ENCODE results near the gene ATP10B. TPM values are rescaled to one million over a fixed set of nuclear protein-coding genes. Genes with fewer than 3 reads are reported as not detected.

The ATP10B gene
- total RNA-seq, 2 donors from 2014 or later, result not detected

DNA sequence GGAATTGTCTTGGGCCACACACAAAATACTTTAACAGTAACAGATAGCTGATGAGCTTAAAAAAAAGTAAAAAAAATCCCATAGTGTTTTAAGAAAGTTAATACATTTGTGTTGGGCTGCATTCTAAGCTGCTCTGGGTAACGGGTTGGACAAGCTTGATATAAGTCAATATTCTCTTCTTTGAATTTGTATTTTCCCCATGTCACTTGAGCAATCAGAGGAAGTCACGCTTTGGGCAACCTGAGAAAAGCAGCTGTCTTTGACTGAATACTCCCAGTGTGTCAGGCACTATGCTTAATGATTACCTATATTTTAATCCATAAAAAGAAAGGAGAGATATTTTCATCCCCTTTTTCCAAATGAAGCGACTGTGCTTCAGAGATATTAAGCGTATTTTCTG lies 84.9 kb downstream of the ATP10B start:
- DNase-seq (ENCODE audit: low spot score) (no peak), ATAC-seq (peak; percentile 57 to 77)
- peak overlapping the region; percentile 21 for H3K4me3 Mint-ChIP-seq
- no peak overlapping the region for H3K27ac Mint-ChIP-seq
- H3K27me3 Mint-ChIP-seq, result peaks cover 7 to 47% of the 10 kb centered on the region in 2 donors
- peaks cover 0 to 6% of the 10 kb centered on the region in 2 donors for H3K4me1 Mint-ChIP-seq (ENCODE audit: low read depth in 2 of 2)
- H3K9me3 Mint-ChIP-seq, result peaks cover 12% of the 10 kb centered on the region
- H3K36me3 Mint-ChIP-seq, result peaks cover 5% of the 10 kb centered on the region

DNA sequence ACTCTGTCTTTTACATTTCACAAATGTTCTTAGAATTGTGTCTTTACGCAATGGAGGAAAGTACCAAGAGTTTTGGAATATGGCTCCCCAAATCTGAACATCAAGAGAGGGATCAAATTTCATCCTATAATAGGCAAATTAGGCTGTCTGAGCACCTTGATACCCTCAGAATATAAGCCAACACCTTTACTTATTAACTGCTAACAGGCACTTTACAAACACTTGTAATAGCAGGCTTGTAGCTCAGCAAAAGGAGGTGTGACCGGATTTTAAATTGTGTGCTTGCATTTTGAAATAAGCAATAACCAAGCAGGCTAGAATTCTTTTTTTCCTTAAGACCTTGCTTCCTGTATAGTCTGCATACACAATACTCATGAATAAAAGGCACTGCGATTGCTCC lies 92.0 kb downstream of the ATP10B start:
- H3K4me1 Mint-ChIP-seq (ENCODE audit: low read depth in 2 of 2), result no peaks in the 10 kb centered on the region
- H3K36me3 Mint-ChIP-seq, result no peaks in the 10 kb centered on the region
- no peak for ATAC-seq
- no peak for DNase-seq (ENCODE audit: low spot score)
- H3K4me3 Mint-ChIP-seq, result no peak overlapping the region
- H3K9me3 Mint-ChIP-seq, result peaks cover 17% of the 10 kb centered on the region
- no peak overlapping the region for H3K27ac Mint-ChIP-seq
- peaks cover 7 to 47% of the 10 kb centered on the region in 2 donors for H3K27me3 Mint-ChIP-seq

DNA sequence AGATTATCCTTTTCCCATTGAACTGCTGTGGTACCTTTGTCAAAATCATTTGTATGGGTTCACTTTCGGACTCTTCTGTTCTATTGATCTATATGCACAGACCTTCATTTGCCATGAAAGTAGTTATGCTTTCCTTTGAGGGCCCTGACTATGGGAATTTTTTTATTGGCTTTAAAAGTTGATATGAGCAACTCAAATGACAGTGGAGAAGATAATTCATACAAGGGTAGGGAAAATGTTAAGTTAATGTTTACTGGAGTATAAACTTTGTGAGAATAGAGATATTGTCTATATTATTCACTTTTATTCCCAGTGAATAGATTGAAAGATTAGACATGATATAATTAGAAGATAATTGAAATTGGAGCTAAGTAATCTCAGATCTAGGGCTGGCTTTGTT lies 94.8 kb downstream of the ATP10B start:
- Mint-ChIP-seq H3K27ac (no peak overlapping the region), H3K36me3 (no peaks in the 10 kb centered on the region), H3K9me3 (peaks cover 5% of the 10 kb centered on the region), H3K4me3 (no peak overlapping the region), H3K27me3 (peaks cover 0 to 19% of the 10 kb centered on the region in 2 donors), H3K4me1 (ENCODE audit: low read depth in 2 of 2) (no peaks in the 10 kb centered on the region)
- ATAC-seq (no peak), DNase-seq (ENCODE audit: low spot score) (no peak)

GRCh38 chr5:160750938-160751657 lies 100.9 kb downstream of the ATP10B start:
- H3K36me3 Mint-ChIP-seq, result no peaks in the 10 kb centered on the region
- DNase-seq (ENCODE audit: low spot score) (no peak), ATAC-seq (no peak)
- H3K4me3 Mint-ChIP-seq, result no peak overlapping the region
- peaks cover 5 to 20% of the 10 kb centered on the region in 2 donors for H3K27me3 Mint-ChIP-seq
- no peaks in the 10 kb centered on the region for H3K4me1 Mint-ChIP-seq (ENCODE audit: low read depth in 2 of 2)
- no peaks in the 10 kb centered on the region for H3K9me3 Mint-ChIP-seq
- no peak overlapping the region for H3K27ac Mint-ChIP-seq

DNA sequence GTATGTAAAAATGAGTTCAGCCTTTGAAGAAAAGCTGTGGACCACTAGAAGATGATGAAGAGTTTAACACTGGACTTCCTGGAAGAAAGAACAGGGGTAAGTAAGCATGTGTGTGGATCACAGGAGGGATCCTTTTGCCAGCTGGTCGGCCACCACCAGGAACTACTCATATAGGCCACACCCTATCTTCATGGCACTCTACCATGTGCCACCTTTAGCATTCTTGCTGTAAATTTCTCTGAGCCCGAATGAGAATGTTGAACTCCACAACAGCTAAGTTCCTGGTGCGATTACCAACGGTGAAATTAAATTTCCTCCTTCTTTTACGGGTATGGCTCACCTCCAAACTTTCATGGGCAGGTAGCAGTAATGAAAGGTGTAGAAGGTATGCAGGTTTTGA lies 102.3 kb downstream of the ATP10B start:
- Mint-ChIP-seq H3K4me1 (ENCODE audit: low read depth in 2 of 2) (no peaks in the 10 kb centered on the region), H3K4me3 (no peak overlapping the region), H3K27me3 (peaks cover 5 to 17% of the 10 kb centered on the region in 2 donors), H3K9me3 (no peaks in the 10 kb centered on the region), H3K36me3 (no peaks in the 10 kb centered on the region), H3K27ac (no peak overlapping the region)
- ATAC-seq, result no peak
- DNase-seq (ENCODE audit: low spot score), result no peak

- no peak overlapping the region for H3K4me3 Mint-ChIP-seq
- DNase-seq (ENCODE audit: low spot score), result no peak
- no peaks in the 10 kb centered on the region for H3K4me1 Mint-ChIP-seq (ENCODE audit: low read depth in 2 of 2)
- no peaks in the 10 kb centered on the region for H3K9me3 Mint-ChIP-seq
- H3K27me3 Mint-ChIP-seq, result peaks cover 5 to 17% of the 10 kb centered on the region in 2 donors
- ATAC-seq, result no peak
- H3K36me3 Mint-ChIP-seq, result no peaks in the 10 kb centered on the region
- H3K27ac Mint-ChIP-seq, result no peak overlapping the region
Observed at GRCh38 chr5:160749026-160749425, 103.0 kb downstream of the ATP10B start.

DNA sequence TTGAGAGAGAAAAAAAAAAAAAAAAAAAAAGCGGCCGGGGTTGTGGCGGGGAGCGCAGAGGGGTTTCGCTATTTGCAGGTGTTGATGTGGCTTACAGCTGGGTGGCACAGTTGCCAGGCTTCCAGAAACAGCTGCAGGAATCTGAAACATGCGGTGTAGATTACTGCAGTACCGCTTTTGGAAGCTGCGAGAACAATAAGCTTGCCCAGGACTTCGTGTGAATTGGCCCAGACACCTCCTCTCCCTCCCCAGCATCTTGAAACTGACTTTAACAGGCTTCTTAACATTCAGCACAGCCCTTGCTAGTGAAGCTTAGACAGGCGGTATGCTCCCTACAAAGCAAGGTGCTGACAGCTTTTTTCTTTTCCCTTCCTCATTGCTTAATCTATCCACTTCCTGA lies 104.0 kb downstream of the ATP10B start:
- H3K9me3 Mint-ChIP-seq, result no peaks in the 10 kb centered on the region
- H3K4me3 Mint-ChIP-seq, result no peak overlapping the region
- DNase-seq (ENCODE audit: low spot score), result no peak
- ATAC-seq, result no peak
- H3K36me3 Mint-ChIP-seq, result no peaks in the 10 kb centered on the region
- H3K27me3 Mint-ChIP-seq, result peaks cover 6 to 17% of the 10 kb centered on the region in 2 donors
- no peak overlapping the region for H3K27ac Mint-ChIP-seq
- H3K4me1 Mint-ChIP-seq (ENCODE audit: low read depth in 2 of 2), result no peaks in the 10 kb centered on the region

- no peak overlapping the region for H3K27ac Mint-ChIP-seq
- ATAC-seq (no peak), DNase-seq (ENCODE audit: low spot score) (no peak)
- peaks cover 8 to 20% of the 10 kb centered on the region in 2 donors for H3K27me3 Mint-ChIP-seq
- H3K9me3 Mint-ChIP-seq, result no peaks in the 10 kb centered on the region
- H3K36me3 Mint-ChIP-seq, result no peaks in the 10 kb centered on the region
- H3K4me3 Mint-ChIP-seq, result no peak overlapping the region
- H3K4me1 Mint-ChIP-seq (ENCODE audit: low read depth in 2 of 2), result no peaks in the 10 kb centered on the region
Observed at GRCh38 chr5:160747559-160747958, 104.5 kb downstream of the ATP10B start.

- H3K4me1 Mint-ChIP-seq (ENCODE audit: low read depth in 2 of 2), result no peaks in the 10 kb centered on the region
- no peaks in the 10 kb centered on the region for H3K36me3 Mint-ChIP-seq
- H3K4me3 Mint-ChIP-seq, result no peak overlapping the region
- H3K9me3 Mint-ChIP-seq, result no peaks in the 10 kb centered on the region
- peaks cover 9 to 16% of the 10 kb centered on the region in 2 donors for H3K27me3 Mint-ChIP-seq
- DNase-seq (ENCODE audit: low spot score) (no peak), ATAC-seq (no peak)
- H3K27ac Mint-ChIP-seq, result no peak overlapping the region
Observed at GRCh38 chr5:160744268-160745101, 107.5 kb downstream of the ATP10B start.

DNA sequence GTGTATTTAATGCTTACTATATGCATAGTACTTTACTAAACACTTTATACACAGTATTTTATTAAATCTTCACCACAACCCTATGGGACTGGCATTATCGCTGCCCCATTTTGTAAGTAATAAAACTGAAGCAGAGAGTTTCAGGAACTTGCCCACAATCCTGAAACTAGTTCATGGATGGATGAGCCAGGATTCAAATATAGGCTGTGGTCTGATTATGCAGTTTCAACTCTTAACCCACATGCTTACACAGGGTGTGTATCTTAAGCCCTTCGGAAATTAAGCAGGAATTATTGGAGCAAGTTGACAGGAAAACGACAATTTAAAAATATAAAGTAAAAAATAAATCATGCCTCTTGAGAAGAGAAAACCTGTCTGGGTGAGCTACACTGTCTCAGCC lies 109.0 kb downstream of the ATP10B start:
- Mint-ChIP-seq H3K36me3 (no peaks in the 10 kb centered on the region), H3K27ac (no peak overlapping the region), H3K4me1 (ENCODE audit: low read depth in 2 of 2) (no peaks in the 10 kb centered on the region), H3K9me3 (no peaks in the 10 kb centered on the region), H3K27me3 (peaks cover 9 to 16% of the 10 kb centered on the region in 2 donors), H3K4me3 (no peak overlapping the region)
- no peak for DNase-seq (ENCODE audit: low spot score)
- ATAC-seq, result no peak

DNA sequence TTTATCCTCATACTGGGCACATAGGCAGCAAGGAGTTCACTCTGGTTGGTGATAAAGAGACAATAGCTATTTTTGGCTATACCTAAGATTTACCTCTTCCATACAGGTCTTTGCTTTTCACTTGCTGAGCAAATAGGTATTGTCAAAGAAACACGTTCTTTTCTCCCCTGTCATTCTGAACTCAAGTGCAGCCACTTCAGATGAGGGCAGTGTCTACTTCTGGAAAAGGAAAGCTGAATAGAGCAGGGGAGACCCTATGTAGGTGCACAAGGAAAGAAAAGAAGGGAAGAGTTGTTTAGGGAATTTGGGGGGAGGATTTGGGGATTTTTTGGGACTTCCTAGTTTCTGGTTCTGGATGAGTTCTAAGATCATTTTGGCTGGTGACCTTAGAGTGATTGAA lies 109.6 kb downstream of the ATP10B start:
- Mint-ChIP-seq H3K4me1 (ENCODE audit: low read depth in 2 of 2) (no peaks in the 10 kb centered on the region), H3K9me3 (no peaks in the 10 kb centered on the region), H3K27ac (no peak overlapping the region), H3K36me3 (no peaks in the 10 kb centered on the region), H3K4me3 (no peak overlapping the region), H3K27me3 (peaks cover 9 to 19% of the 10 kb centered on the region in 2 donors)
- no peak for ATAC-seq
- no peak for DNase-seq (ENCODE audit: low spot score)

- no peaks in the 10 kb centered on the region for H3K9me3 Mint-ChIP-seq
- H3K4me3 Mint-ChIP-seq, result no peak overlapping the region
- ATAC-seq, result no peak
- H3K27ac Mint-ChIP-seq, result no peak overlapping the region
- no peak for DNase-seq (ENCODE audit: low spot score)
- H3K36me3 Mint-ChIP-seq, result no peaks in the 10 kb centered on the region
- peaks cover 0 to 24% of the 10 kb centered on the region in 2 donors for H3K27me3 Mint-ChIP-seq
- no peaks in the 10 kb centered on the region for H3K4me1 Mint-ChIP-seq (ENCODE audit: low read depth in 2 of 2)
Observed at GRCh38 chr5:160727296-160727997, 124.6 kb downstream of the ATP10B start.

DNA sequence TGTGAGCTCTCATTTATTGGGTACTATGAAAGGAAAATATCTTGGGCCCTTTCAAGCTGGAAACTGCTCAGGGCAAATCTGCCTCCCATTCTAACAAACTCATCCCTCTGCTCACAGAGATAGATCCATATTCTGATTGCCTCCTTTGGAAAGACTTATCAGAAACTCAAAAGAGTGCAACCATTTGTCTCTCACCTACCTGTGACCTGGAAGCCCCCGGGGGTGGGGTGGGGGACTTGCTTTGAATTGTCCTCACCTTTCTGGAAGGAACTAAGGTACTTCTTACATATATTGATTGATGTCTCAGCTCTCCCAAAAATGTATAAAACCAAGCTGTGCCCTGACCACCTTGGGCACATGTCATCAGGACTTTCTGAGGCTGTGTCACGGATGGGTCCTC lies 125.3 kb downstream of the ATP10B start:
- Mint-ChIP-seq H3K36me3 (no peaks in the 10 kb centered on the region), H3K9me3 (no peaks in the 10 kb centered on the region), H3K4me3 (no peak overlapping the region), H3K4me1 (ENCODE audit: low read depth in 2 of 2) (no peaks in the 10 kb centered on the region), H3K27ac (no peak overlapping the region), H3K27me3 (peaks cover 0 to 24% of the 10 kb centered on the region in 2 donors)
- ATAC-seq (no peak), DNase-seq (ENCODE audit: low spot score) (no peak)

DNA sequence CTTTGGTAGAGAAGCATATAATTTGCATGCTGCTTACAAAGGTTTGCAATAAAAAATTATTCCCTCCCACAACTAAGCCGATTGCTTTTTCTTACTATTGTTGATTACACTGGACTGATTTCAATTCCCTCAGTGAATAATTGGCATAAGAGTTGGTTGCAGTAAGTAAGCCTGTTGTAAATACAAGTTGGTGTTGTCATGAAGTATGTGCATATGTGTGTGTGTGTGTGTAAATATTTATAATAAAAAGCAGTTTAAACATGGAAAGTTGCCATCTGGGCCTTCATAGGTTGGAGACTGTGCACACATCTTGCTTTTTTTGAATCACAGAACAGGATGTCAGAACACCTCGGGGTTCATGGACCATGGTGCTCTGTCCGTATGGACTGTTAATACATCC lies 131.2 kb downstream of the ATP10B start:
- Mint-ChIP-seq H3K4me1 (ENCODE audit: low read depth in 2 of 2) (no peaks in the 10 kb centered on the region), H3K36me3 (no peaks in the 10 kb centered on the region), H3K27ac (no peak overlapping the region), H3K27me3 (peaks cover 0 to 9% of the 10 kb centered on the region in 2 donors), H3K4me3 (no peak overlapping the region), H3K9me3 (no peaks in the 10 kb centered on the region)
- DNase-seq (ENCODE audit: low spot score) (no peak), ATAC-seq (no peak)

Measured in natural killer cell treated with Interleukin-12 subunit alpha and Interleukin-12 subunit beta and Interleukin-15 and Interleukin-18, amount 100 ng/mL, for 72 hours (primary cell).